Esophagus muscularis mucosa (tissue), 4 donors: Measurements from ENCODE around the gene STAT3. TPM values are rescaled to one million over a fixed set of nuclear protein-coding genes. Genes with fewer than 3 reads are reported as not detected.
A peak's percentile ranks its signal among the peaks of the same experiment; 100 is the strongest.

Source experiments
- DNase-seq: peaks from one replicate; pipeline ENCODE4 v3.0.0-alpha.2; 2017; ENCODE audit errors: extremely low spot score
- H3K27ac ChIP-seq, 4 donors: fragments of 200-600 bp; sonication (generic); replicated peaks in 1 of 4; 1 replicate in 3 of 4; 2 replicates in 1 of 4; pipeline ENCODE4 v1.5.1; 2016 to 2019; ENCODE audit warnings: mild to moderate bottlenecking in 1 of 4
- H3K27me3 ChIP-seq, 4 donors: fragments of 200-600 bp; sonication (generic); one replicate each; pipeline versions ENCODE4 v1.5.1 to v1.6.0; 2016 to 2019
- H3K36me3 ChIP-seq, 4 donors: fragments of 200-600 bp; sonication (generic); one replicate each; pipeline ENCODE4 v1.5.1; 2016 to 2019
- H3K4me1 ChIP-seq, 4 donors: fragments of 200-600 bp; sonication (generic); one replicate each; pipeline ENCODE4 v1.5.1; 2016 to 2019
- H3K4me3 ChIP-seq, 4 donors: fragments of 200-600 bp; sonication (generic); 1 replicate in 2 of 4; 2 replicates in 2 of 4; pipeline ENCODE4 v1.5.1; 2016 to 2019; ENCODE audit warnings: mild to moderate bottlenecking in 4 of 4, moderate library complexity in 1 of 4
- H3K9me3 ChIP-seq, 4 donors: fragments of 200-600 bp; sonication (generic); 1 replicate in 3 of 4; 2 replicates in 1 of 4; pipeline ENCODE4 v1.5.1; 2016 to 2019
- CTCF ChIP-seq, 3 experiments: fragments of 200-600 bp in 2 of 3; fragments of 450-650 bp in 1 of 3; sonication (generic) in 2 of 3; IDR thresholded peaks; one replicate each; pipeline ENCODE4 v1.5.1; 2017 to 2019; ENCODE audit warnings: antibody characterized with exemption in 3 of 3, mild to moderate bottlenecking in 2 of 3, moderate library complexity in 1 of 3
- EP300 ChIP-seq: sonication (generic); formaldehyde crosslinking; IDR thresholded peaks from one replicate; pipeline ENCODE4 v1.6.1; 2017; ENCODE audit warnings: antibody characterized with exemption
- POLR2A ChIP-seq: fragments of 450-650 bp; IDR thresholded peaks from one replicate; pipeline ENCODE4 v1.6.1; 2017; ENCODE audit warnings: antibody characterized with exemption, moderate library complexity, mild to moderate bottlenecking, low read depth
- POLR2AphosphoS5 ChIP-seq, 2 donors: sonication (generic); formaldehyde crosslinking; IDR thresholded peaks; one replicate each; pipeline ENCODE4 v1.6.1; 2017; ENCODE audit warnings: antibody characterized with exemption in 2 of 2
- WGBS: methylation state at CpG from one replicate; pipeline ENCODE4 v1.1.5; 2018; 5-methylcytosine and 5-hydroxymethylcytosine counted together
- intact Hi-C: fragments of 100-400 bp; cut with DNase I; formaldehyde crosslinking; loops from one replicate; pipeline ENCODE4 v1.15.1; 2023
- total RNA-seq, 4 donors: library from RNA; depleted of rRNA; stranded (reverse); fragments of >200 nt; gene quantifications; one replicate each; pipeline versions ENCODE4 v1.1.0 to v1.2.1, GENCODE V29; 2016

Gene STAT3
- total RNA-seq, 4 donors from 2014 or later, result 137 to 260 (median 211) TPM

DNA sequence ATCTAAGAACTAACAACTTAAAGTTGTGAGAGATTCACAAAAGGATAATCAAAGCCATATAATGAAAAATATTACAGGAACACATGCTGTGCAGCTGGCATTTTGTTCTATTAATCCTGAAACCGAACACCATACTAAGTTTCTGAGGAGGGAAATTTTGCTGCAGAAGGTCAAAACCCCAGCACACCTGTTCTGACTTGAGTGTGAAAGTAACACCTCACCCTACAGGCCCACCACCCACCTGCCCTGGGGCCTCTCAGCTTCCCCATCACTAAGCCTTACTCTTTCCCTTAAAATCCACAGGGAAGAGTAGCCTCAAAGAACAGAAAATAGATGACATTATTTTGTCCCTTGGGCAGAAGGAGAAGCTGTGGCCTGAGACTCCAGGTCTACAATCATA is 55.2 kb downstream of the STAT3 start:
- DNase-seq, result no peak
- 53% methylated on average over 1 of the region's 1 CpG for WGBS
- Histone ChIP-seq H3K27ac (no peak overlapping the region), H3K27me3 (no peaks in the 10 kb centered on the region), H3K9me3 (no peaks in the 10 kb centered on the region), H3K4me1 (peaks cover 14 to 24% (median 21%) of the 10 kb centered on the region in 4 donors), H3K36me3 (peaks cover 52 to 98% (median 83%) of the 10 kb centered on the region in 4 donors), H3K4me3 (no peak overlapping the region)
- TF ChIP-seq CTCF (IDR thresholded peaks at IDR 0.05), result no peak
- no peak for TF ChIP-seq POLR2A
- no peak for TF ChIP-seq EP300
- TF ChIP-seq POLR2AphosphoS5 (IDR thresholded peaks at IDR 0.05), result no peak
- intact Hi-C loops, result no loop called here

DNA sequence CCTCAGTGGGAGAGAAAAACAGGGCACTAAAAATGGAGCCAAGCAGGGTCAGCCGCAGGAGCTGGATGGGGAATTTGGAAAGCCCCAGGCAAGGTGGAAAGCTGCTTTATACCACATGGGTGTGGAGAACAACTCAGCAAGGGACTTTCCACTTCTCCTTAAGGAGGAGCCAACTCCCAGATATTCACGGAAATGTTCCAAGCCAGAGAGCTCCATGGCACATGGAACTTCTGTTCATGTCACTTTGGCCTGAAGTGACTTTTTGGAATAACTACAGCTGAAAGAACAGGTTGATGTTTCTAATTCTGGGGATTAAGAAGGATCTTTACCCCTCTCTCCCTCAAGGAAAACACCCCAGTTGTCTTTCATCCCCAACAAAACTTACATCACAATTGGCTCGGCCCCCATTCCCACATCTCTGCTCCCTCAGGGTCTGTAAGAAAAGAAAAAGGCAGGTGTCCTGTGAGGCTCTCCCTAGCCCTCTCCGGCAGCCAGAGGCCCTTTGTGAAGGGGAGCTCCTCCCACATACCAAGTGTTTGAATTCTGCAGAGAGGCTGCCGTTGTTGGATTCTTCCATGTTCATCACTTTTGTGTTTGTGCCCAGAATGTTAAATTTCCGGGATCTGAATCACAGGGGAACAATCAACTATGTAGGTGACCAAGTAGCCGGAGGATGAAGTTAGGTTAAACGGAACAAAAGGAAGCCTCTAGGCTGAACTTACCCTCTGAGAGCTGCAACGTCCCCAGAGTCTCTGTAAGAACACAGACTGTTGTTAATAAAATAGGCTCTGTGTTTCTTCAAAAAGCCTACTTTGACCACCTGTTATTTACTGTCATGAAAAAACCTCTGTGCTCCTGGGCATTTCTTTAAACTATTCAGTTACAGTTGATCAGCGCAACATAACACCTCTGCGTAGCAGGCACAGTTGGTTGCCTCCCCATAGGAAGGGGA is 58.9 kb downstream of the STAT3 start:
- intact Hi-C loops, result no loop called here
- no peaks in the 10 kb centered on the region for H3K27me3 ChIP-seq
- peaks cover 14 to 38% (median 31%) of the 10 kb centered on the region in 4 donors for H3K4me1 ChIP-seq
- TF ChIP-seq POLR2A (no peak), CTCF (IDR thresholded peaks at IDR 0.05) (no peak), POLR2AphosphoS5 (IDR thresholded peaks at IDR 0.05) (peak; percentile 7 to 36)
- peaks cover 28 to 100% (median 82%) of the 10 kb centered on the region in 4 donors for H3K36me3 ChIP-seq
- H3K4me3 ChIP-seq, result no peak overlapping the region
- DNase-seq, result no peak
- WGBS, result 38% methylated on average over 11 of the region's 11 CpGs
- no peaks in the 10 kb centered on the region for H3K9me3 ChIP-seq
- peak overlapping the region; percentile 63 to 76 (median 70) for H3K27ac ChIP-seq

- peak overlapping the region; percentile 59 to 71 (median 64) for H3K27ac ChIP-seq
- intact Hi-C loops, result no loop called here
- H3K4me1 ChIP-seq, result peaks cover 22 to 55% (median 41%) of the 10 kb centered on the region in 4 donors
- DNase-seq, result no peak
- no peaks in the 10 kb centered on the region for H3K27me3 ChIP-seq
- H3K4me3 ChIP-seq, result no peak overlapping the region
- TF ChIP-seq POLR2AphosphoS5 (IDR thresholded peaks at IDR 0.05) (peak; percentile 62 to 67), CTCF (IDR thresholded peaks at IDR 0.05) (peak in 1 of 3 experiments; percentile 17), POLR2A (no peak)
- H3K36me3 ChIP-seq, result peaks cover 9 to 100% (median 85%) of the 10 kb centered on the region in 4 donors
- no peaks in the 10 kb centered on the region for H3K9me3 ChIP-seq
- WGBS, result 54% methylated on average over 7 of the region's 7 CpGs
Measured at GRCh38 chr17:42325026-42325425, 63.2 kb downstream of the STAT3 start.

DNA sequence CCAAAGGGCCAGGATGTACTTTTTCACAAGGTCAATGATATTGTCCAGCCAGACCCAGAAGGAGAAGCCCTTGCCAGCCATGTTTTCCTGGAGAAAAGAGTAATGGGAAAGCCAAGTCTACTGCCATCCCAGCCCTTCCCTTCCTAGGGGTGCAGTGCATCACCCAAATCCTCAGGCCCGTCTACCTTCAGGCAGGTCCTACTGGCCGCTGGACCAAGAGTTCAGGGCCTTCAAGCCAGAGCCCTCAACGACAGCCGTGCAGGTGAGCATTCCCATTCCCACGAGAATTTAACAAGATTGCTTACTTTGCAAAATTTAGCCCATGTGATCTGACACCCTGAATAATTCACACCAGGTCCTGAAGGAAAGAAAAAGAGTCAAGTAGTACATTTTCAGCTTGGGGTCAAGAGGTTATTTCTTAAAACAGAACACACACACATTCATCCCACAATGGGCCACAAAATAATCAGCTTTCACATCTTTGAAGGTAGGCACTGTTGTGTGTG is 64.9 kb downstream of the STAT3 start:
- H3K27ac ChIP-seq, result peak overlapping the region; percentile 29 to 71 (median 55)
- WGBS, result 87% methylated on average over 5 of the region's 5 CpGs
- intact Hi-C loops, result loop anchor here (1.0 to 5.0 kb wide), 2 partner anchors 82 to 194 kb away; no protein-coding TSS in a partner anchor

More for the DNA sequence above, 64.9 kb downstream of the STAT3 start:
- no peaks in the 10 kb centered on the region for H3K27me3 ChIP-seq
- peaks cover 9 to 100% (median 93%) of the 10 kb centered on the region in 4 donors for H3K36me3 ChIP-seq
- peaks cover 17 to 46% (median 27%) of the 10 kb centered on the region in 4 donors for H3K4me1 ChIP-seq
- no peaks in the 10 kb centered on the region for H3K9me3 ChIP-seq
- no peak for TF ChIP-seq EP300
- DNase-seq, result no peak
- no peak overlapping the region for H3K4me3 ChIP-seq
